Smooth muscle cell (in vitro differentiated cells): Measurements from ENCODE around the gene SMAD9. TPM values are rescaled to one million over a fixed set of nuclear protein-coding genes. Genes with fewer than 3 reads are reported as not detected.
A peak's percentile ranks its signal among the peaks of the same experiment; 100 is the strongest.

Source experiments
- DNase-seq: peaks from one replicate; lab custom pipeline; 2025; ENCODE audit not compliant: unreplicated experiment; lab: John Stamatoyannopoulos, UW
- H2AFZ ChIP-seq: fragments of 200-600 bp; sonication (generic); 2 replicates; pipeline ENCODE4 v1.6.0; 2016; ENCODE audit warnings: antibody characterized with exemption, low read depth, mild to moderate bottlenecking
- H3F3A ChIP-seq: fragments of 200-600 bp; sonication (generic); 2 replicates; pipeline ENCODE4 v1.6.0; 2017; ENCODE audit warnings: antibody characterized with exemption, low read depth
- H3K27ac ChIP-seq: fragments of 200-600 bp; sonication (generic); 2 replicates; pipeline ENCODE4 v1.5.1; 2016; ENCODE audit warnings: low read depth, mild to moderate bottlenecking
- H3K27me3 ChIP-seq: fragments of 200-600 bp; sonication (generic); 2 replicates; pipeline ENCODE4 v1.6.1; 2016; ENCODE audit warnings: low read depth, mild to moderate bottlenecking
- H3K36me3 ChIP-seq: fragments of 200-600 bp; sonication (generic); 2 replicates; pipeline ENCODE4 v1.5.1; 2016; ENCODE audit warnings: low read depth
- H3K4me1 ChIP-seq: fragments of 200-600 bp; sonication (generic); 2 replicates; pipeline ENCODE4 v1.5.1; 2016; ENCODE audit warnings: low read depth
- H3K4me2 ChIP-seq: fragments of 200-600 bp; sonication (generic); 2 replicates; pipeline ENCODE4 v1.6.0; 2016; ENCODE audit warnings: mild to moderate bottlenecking
- H3K4me3 ChIP-seq: fragments of 200-600 bp; sonication (generic); 2 replicates; pipeline ENCODE4 v1.5.1; 2016; ENCODE audit warnings: mild to moderate bottlenecking
- H3K79me2 ChIP-seq: fragments of 200-600 bp; sonication (generic); 2 replicates; pipeline ENCODE4 v1.6.0; 2016; ENCODE audit warnings: low read depth, mild to moderate bottlenecking
- H3K9ac ChIP-seq: fragments of 200-600 bp; sonication (generic); 2 replicates; pipeline ENCODE4 v1.6.0; 2016; ENCODE audit warnings: low read depth
- H3K9me3 ChIP-seq: fragments of 200-600 bp; sonication (generic); replicated peaks from 2 replicates; pipeline ENCODE4 v1.5.1; 2016; ENCODE audit warnings: low read depth
- H4K20me1 ChIP-seq: fragments of 200-600 bp; sonication (generic); 2 replicates; pipeline ENCODE4 v1.6.0; 2016; ENCODE audit warnings: low read depth
- CTCF ChIP-seq: fragments of 200-600 bp; sonication (generic); IDR thresholded peaks from 2 replicates; pipeline ENCODE4 v1.5.1; 2017; ENCODE audit warnings: borderline replicate concordance, mild to moderate bottlenecking, antibody characterized with exemption; ENCODE audit not compliant: insufficient read depth, poor library complexity, severe bottlenecking
- WGBS: methylation state at CpG from one replicate; pipeline ENCODE4 v1.1.7; 2016; ENCODE audit warnings: low lambda C conversion rate; 5-methylcytosine and 5-hydroxymethylcytosine counted together
- polyA plus RNA-seq: library from polyadenylated mRNA; unstranded; fragments of >200 nt; fragmentation: Nextera tagmentation; extraction: Ambion mirVana; gene quantifications from 2 replicates; pipeline ENCODE4 v1.2.1, GENCODE V29; 2016
- total RNA-seq: library from RNA; depleted of rRNA; stranded (reverse); fragments of >200 nt; gene quantifications from 2 replicates; pipeline ENCODE4 v1.2.3, GENCODE V29; 2014

SMAD9 gene
- total and polyA plus RNA-seq, 2 experiments from 2014 or later: 6.6 to 7.1 TPM

GRCh38 chr13:36897054-36897616 is 22.9 kb downstream of the SMAD9 start:
- no peak overlapping the region for H3K9ac ChIP-seq
- H3K9me3 ChIP-seq: no peaks in the 10 kb centered on the region
- H3K4me2 ChIP-seq: no peak overlapping the region
- H3K27me3 ChIP-seq: no peaks in the 10 kb centered on the region
- no peaks in the 10 kb centered on the region for H3K4me1 ChIP-seq
- H2AFZ ChIP-seq: no peak overlapping the region
- peaks cover 29% of the 10 kb centered on the region for H3K79me2 ChIP-seq
- no peak for TF ChIP-seq CTCF
- no peak for DNase-seq
- H3K36me3 ChIP-seq: no peaks in the 10 kb centered on the region
- H3K27ac ChIP-seq: no peak overlapping the region
- no peak overlapping the region for H3K4me3 ChIP-seq
- H3F3A ChIP-seq: no peaks in the 10 kb centered on the region
- H4K20me1 ChIP-seq: peaks cover 28% of the 10 kb centered on the region

- H3K9ac ChIP-seq: no peak overlapping the region
- H3K4me2 ChIP-seq: no peak overlapping the region
- peak overlapping the region; percentile 26 for H3K27ac ChIP-seq
- no peak for DNase-seq
- no peak for TF ChIP-seq CTCF
- peaks cover 4% of the 10 kb centered on the region for H3F3A ChIP-seq
- WGBS: 31% methylated on average over 2 of the region's 2 CpGs
- no peaks in the 10 kb centered on the region for H3K9me3 ChIP-seq
- no peak overlapping the region for H2AFZ ChIP-seq
- no peaks in the 10 kb centered on the region for H3K36me3 ChIP-seq
- peaks cover 42% of the 10 kb centered on the region for H4K20me1 ChIP-seq
- no peak overlapping the region for H3K4me3 ChIP-seq
- H3K27me3 ChIP-seq: no peaks in the 10 kb centered on the region
- H3K4me1 ChIP-seq: no peaks in the 10 kb centered on the region
- H3K79me2 ChIP-seq: peaks cover 23% of the 10 kb centered on the region
These were observed 28.3 kb downstream of the SMAD9 start for GRCh38 chr13:36891752-36892151.

GRCh38 chr13:36888645-36889044 is 31.4 kb downstream of the SMAD9 start:
- DNase-seq: no peak
- peaks cover 13% of the 10 kb centered on the region for H3K79me2 ChIP-seq
- WGBS: 92% methylated on average over 3 of the region's 3 CpGs
- TF ChIP-seq CTCF: no peak
- no peaks in the 10 kb centered on the region for H3K36me3 ChIP-seq
- H2AFZ ChIP-seq: no peak overlapping the region
- H3K27me3 ChIP-seq: no peaks in the 10 kb centered on the region
- H4K20me1 ChIP-seq: peaks cover 48% of the 10 kb centered on the region
- no peak overlapping the region for H3K27ac ChIP-seq
- peaks cover 4% of the 10 kb centered on the region for H3F3A ChIP-seq
- no peak overlapping the region for H3K4me3 ChIP-seq
- no peak overlapping the region for H3K4me2 ChIP-seq
- H3K9ac ChIP-seq: no peak overlapping the region
- H3K9me3 ChIP-seq: no peaks in the 10 kb centered on the region
- H3K4me1 ChIP-seq: no peaks in the 10 kb centered on the region
